HG02840 (cell line): ENCODE data around the gene OR5H1.

ENCODE experiments used
- ATAC-seq: cut with Tn5 transposase; IDR thresholded peaks from one replicate; pipeline ENCODE4 v1.9.1; 2021; ENCODE audit warnings: mild to moderate bottlenecking, moderate library complexity, moderate number of reproducible peaks; ENCODE audit not compliant: unreplicated experiment, low FRiP score

The OR5H1 gene

DNA sequence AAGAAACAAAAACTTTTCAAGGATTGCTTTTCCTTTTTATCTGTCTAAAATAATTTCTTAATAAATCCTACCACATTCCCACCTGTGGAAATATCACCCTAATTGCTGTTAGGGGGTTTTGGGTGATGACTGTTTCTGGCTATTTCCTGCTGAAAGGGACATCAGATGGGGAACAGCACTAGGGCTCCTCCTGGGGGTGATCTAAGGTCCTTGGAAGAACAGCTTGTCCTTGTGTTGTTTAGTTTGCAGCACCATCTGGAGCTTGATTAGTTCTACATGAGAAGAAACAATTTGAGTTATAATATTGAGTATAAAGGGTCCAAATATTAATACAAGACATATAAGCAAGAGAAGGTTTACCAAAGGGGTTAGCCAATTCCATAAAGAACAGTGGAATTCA is 54.7 kb downstream of the OR5H1 start:
- ATAC-seq = no peak
